Kidney (tissue), 14 donors: ENCODE results near the gene TMEM218. TPM values are rescaled to one million over a fixed set of nuclear protein-coding genes. Genes with fewer than 3 reads are reported as not detected.

Source experiments
- DNase-seq, 5 donors: peaks; one replicate each; pipeline ENCODE4 v3.0.0-alpha.2; 2013 to 2020
- FAIRE-seq: peaks from 2 replicates; lab custom pipeline; 2012; peaks lifted over from hg19 to GRCh38; lab: Jason Lieb, UNC
- H3K27ac ChIP-seq, 2 donors: one replicate each; pipeline ENCODE4 v1.7.0; 2013; ENCODE audit warnings: low read depth in 2 of 2, low read length in 2 of 2, inconsistent platforms in 1 of 2
- H3K27me3 ChIP-seq: one replicate; pipeline ENCODE4 v1.7.1; 2013; ENCODE audit warnings: low read length, inconsistent platforms; ENCODE audit not compliant: control insufficient read depth, insufficient read depth
- H3K36me3 ChIP-seq, 3 donors: one replicate each; pipeline versions ENCODE4 v1.7.0 to v1.7.1; 2013; ENCODE audit warnings: low read length in 3 of 3, control low read depth in 1 of 3, inconsistent platforms in 1 of 3; ENCODE audit not compliant: insufficient read depth in 3 of 3, control insufficient read depth in 2 of 3
- H3K4me1 ChIP-seq, 3 donors: one replicate each; pipeline versions ENCODE4 v1.7.0 to v1.7.1; 2013; ENCODE audit warnings: low read length in 3 of 3, inconsistent platforms in 1 of 3, low read depth in 1 of 3; ENCODE audit not compliant: control insufficient read depth in 2 of 3, insufficient read depth in 2 of 3
- H3K4me3 ChIP-seq, 3 donors: one replicate each; pipeline versions ENCODE4 v1.7.0 to v1.8.1; 2013; ENCODE audit warnings: low read length in 3 of 3, control low read depth in 1 of 3, inconsistent platforms in 1 of 3
- H3K9ac ChIP-seq, 3 donors: one replicate each; pipeline versions ENCODE4 v1.7.0 to v1.7.1; 2013; ENCODE audit warnings: low read length in 3 of 3, control low read depth in 1 of 3, inconsistent platforms in 1 of 3
- H3K9me3 ChIP-seq, 3 donors: one replicate each; pipeline versions ENCODE4 v1.7.0 to v1.7.1; 2013; ENCODE audit warnings: low read length in 3 of 3, control low read depth in 1 of 3, inconsistent platforms in 1 of 3; ENCODE audit not compliant: control insufficient read depth in 2 of 3, insufficient read depth in 1 of 3
- CTCF ChIP-seq: IDR thresholded peaks from 3 replicates; pipeline ENCODE4 v1.5.1; 2012; ENCODE audit warnings: mild to moderate bottlenecking, moderate library complexity, borderline replicate concordance; ENCODE audit not compliant: insufficient read depth; ENCODE audit errors: extremely low read depth
- intact Hi-C: fragments of 100-400 bp; cut with DNase I; formaldehyde crosslinking; loops from one replicate; pipeline ENCODE4 v1.11.1; 2022
- polyA plus RNA-seq: library from polyadenylated mRNA; stranded (reverse); fragments of 350-450 nt; fragmentation: Illumina TruSeq; extraction: RNeasy Lipid Tissue Mini Kit (QIAGEN cat#74804); gene quantifications from one replicate; pipeline ENCODE4 v1.2.3, GENCODE V29; 2014; ENCODE audit warnings: low read depth, low replicate concordance; ENCODE audit not compliant: insufficient read depth
- total RNA-seq: library from RNA; stranded (reverse); fragmentation: NEBNext Ultra II Directional; extraction: Animal tissue kit (Norgen Biotek cat#: 25700); gene quantifications from one replicate; pipeline ENCODE4 v1.2.1, GENCODE V29; 2021
- donor health status: control.
- donor health status: control.
- donor health status: control.
- donor health status: control.
- donor health status: control.
- donor health status: DM: yes; HTN: yes; CAD: no.
- donor health status: Normal renal cell carcinoma (clear cell type).

TMEM218 gene
- total and polyA plus RNA-seq, 2 donors from 2014 or later, result 22.9 to 33.4 TPM

DNA sequence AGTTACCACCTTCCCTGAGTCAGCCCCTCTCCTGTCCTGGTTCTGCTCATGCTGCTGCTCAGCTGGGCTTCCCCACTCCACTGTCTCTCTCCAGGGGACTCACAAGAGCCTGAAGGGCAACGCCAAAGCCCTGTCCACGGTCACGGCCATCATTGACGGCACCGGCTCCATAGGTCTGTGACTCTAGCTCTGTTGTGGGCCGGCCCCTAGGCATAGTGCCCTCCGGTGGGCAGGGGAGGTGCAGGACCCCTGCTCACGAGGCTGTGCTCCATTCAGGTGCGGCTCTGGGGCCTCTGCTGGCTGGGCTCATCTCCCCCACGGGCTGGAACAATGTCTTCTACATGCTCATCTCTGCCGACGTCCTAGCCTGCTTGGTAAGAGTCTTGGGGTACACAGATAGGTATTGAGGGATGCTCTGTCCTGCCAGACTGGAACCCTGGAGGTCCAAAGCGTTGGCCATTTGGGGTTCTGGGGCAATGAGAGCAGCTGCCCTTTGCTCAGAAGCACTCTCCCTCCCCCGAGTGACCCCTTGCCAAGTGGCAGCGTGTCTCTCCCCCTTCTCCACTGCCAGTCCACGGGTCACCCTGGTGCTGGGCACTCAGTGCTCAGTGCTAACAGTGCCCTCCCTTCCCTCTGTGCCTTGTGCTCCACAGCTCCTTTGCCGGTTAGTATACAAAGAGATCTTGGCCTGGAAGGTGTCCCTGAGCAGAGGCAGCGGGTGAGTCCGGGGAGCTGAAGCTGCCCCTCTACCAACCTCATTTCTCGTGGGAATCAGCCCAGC is 25.9 kb downstream of the TMEM218 start:
- no peak overlapping the region for H3K4me3 ChIP-seq
- no peak for DNase-seq
- FAIRE-seq, result no peak
- intact Hi-C loops, result no loop called here
- no peak overlapping the region for H3K9ac ChIP-seq
- no peaks in the 10 kb centered on the region for H3K27me3 ChIP-seq
- no peaks in the 10 kb centered on the region for H3K36me3 ChIP-seq
- no peaks in the 10 kb centered on the region for H3K9me3 ChIP-seq
- H3K27ac ChIP-seq, result no peak overlapping the region
- TF ChIP-seq CTCF, result no peak
- no peaks in the 10 kb centered on the region for H3K4me1 ChIP-seq

- DNase-seq, result no peak
- Histone ChIP-seq H3K9me3 (no peaks in the 10 kb centered on the region), H3K27ac (no peak overlapping the region), H3K9ac (no peak overlapping the region), H3K36me3 (no peaks in the 10 kb centered on the region), H3K4me3 (no peak overlapping the region), H3K27me3 (no peaks in the 10 kb centered on the region), H3K4me1 (no peaks in the 10 kb centered on the region)
- FAIRE-seq, result no peak
- no peak for TF ChIP-seq CTCF
- intact Hi-C loops, result no loop called here
These were observed 26.6 kb downstream of the TMEM218 start for GRCh38 chr11:125084761-125085231.

DNA sequence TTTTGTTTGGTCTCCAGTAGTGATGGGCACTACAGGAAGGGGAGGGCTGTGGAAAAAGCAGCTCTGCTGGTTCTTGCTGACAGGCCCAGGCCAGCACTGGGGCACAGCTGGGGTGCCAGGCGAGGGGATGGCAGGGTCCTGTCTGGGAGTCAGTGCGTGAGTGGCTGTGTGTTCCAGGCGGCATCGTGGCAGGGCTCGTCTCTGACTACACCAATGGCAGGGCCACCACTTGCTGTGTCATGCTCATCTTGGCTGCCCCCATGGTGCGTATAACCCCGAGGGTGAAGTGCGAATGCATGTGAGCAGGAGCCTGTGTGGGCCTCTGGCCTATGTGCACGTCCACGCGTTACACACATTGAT is 27.4 kb downstream of the TMEM218 start:
- intact Hi-C loops, result no loop called here
- no peak overlapping the region for H3K27ac ChIP-seq
- H3K9ac ChIP-seq, result no peak overlapping the region
- DNase-seq, result no peak
- no peaks in the 10 kb centered on the region for H3K9me3 ChIP-seq
- no peak overlapping the region for H3K4me3 ChIP-seq
- FAIRE-seq, result no peak
- no peaks in the 10 kb centered on the region for H3K27me3 ChIP-seq
- H3K4me1 ChIP-seq, result no peaks in the 10 kb centered on the region
- no peaks in the 10 kb centered on the region for H3K36me3 ChIP-seq
- TF ChIP-seq CTCF, result no peak
